RKO (cell line): ENCODE measurements around the gene NATD1.
"Not testable (repeated sequence)": the region's sequence is repeated elsewhere in the genome, so short reads cannot be mapped to it uniquely, and the experiment has no call there.

ENCODE experiments used
- DNase-seq: peaks from one replicate; pipeline ENCODE4 v3.0.0-alpha.2; 2016; ENCODE audit warnings: low spot score

The NATD1 gene

GRCh38 chr17:21194226-21194625 is 59.0 kb downstream of the NATD1 start:
- DNase-seq = no peak

DNA sequence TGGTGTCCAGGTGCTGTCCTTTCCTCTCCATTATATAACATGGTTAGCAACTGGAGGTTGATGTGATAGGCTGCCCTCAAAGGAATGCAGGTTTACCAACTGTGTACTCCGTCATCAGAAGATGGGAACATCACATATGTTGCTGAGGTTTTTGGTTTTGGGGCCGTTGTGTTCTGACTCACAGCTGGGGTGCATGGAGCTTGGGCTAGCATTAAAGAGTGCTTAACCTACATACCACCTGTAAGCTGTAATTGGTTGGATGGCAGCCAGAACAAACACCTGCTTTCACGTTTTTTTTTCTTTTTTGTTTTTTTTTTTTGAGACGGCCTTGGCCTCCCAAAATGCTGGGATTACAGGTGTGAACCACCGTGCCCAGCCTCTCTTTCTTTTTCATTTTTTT is 60.2 kb downstream of the NATD1 start:
- DNase-seq = no peak

DNA sequence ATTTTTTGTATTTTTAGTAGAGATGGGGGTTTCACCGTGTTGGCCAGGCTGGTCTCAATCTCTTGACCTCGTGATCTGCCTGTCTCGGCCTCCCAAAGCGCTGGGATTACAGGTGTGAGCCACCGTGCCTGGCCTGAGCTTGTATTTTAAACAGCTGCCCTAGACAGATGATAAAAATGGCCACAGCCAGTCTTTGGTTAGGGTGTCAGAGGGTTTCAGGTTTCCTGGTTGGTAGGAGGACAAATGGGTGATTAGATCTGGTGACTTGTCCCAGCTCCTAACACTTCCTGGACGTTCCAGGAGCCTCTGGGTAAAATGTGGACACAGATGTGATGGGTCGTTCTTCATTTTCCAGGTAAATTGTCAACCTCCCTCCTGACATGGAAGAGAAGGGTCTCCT is 60.8 kb downstream of the NATD1 start:
- DNase-seq = not testable (repeated sequence)

GRCh38 chr17:21191698-21192097 is 61.5 kb downstream of the NATD1 start:
- DNase-seq = no peak

DNA sequence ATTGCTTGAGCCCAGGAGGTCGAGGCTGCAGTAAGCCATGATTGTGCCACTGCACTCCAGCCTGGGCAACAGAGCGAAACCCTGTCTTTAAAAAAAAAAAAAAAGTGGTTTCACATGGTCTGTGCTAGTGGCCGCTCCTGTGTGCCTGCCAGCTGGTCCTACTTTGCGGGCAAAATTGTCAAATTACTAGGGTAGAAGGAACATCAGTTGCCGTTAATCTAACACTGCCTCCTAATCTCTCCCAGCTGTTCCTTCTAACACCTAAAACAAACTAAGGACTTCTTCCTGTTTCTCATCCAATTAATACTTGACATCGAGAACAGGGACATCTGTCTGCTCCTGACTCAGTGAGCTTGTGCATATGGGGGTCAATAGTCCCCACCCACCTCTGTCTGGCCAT is 63.1 kb downstream of the NATD1 start:
- no peak for DNase-seq

GRCh38 chr17:21189361-21189760 is 63.8 kb downstream of the NATD1 start:
- DNase-seq = no peak
